DND-41 (cell line): ENCODE results near the gene ABHD1.

Source experiments
- ATAC-seq: fragments of 200-7000 bp; cut with Tn5 transposase; 3 replicates; pipeline ENCODE4 v1.9.1; 2021; ENCODE audit warnings: low read depth; ENCODE audit not compliant: insufficient read depth
- DNase-seq: peaks from one replicate; pipeline ENCODE4 v3.0.0-alpha.2; 2020
- H2AFZ ChIP-seq: 2 replicates; pipeline ENCODE4 v1.6.0; 2012; ENCODE audit warnings: low read depth, low read length
- H3K27ac ChIP-seq: 2 replicates; pipeline ENCODE4 v1.5.1; 2012; ENCODE audit warnings: low read length, inconsistent platforms
- H3K27me3 ChIP-seq: fragments of 200-600 bp; sonication (generic); 2 replicates; pipeline ENCODE4 v1.6.0; 2012; ENCODE audit warnings: low read length, mild to moderate bottlenecking, inconsistent platforms; ENCODE audit not compliant: insufficient read depth, poor library complexity
- H3K36me3 ChIP-seq: 2 replicates; pipeline ENCODE4 v1.5.1; 2012; ENCODE audit warnings: low read length, inconsistent platforms; ENCODE audit not compliant: insufficient read depth
- H3K4me1 ChIP-seq: 2 replicates; pipeline ENCODE4 v1.5.1; 2012; ENCODE audit warnings: mild to moderate bottlenecking, low read length; ENCODE audit not compliant: insufficient read depth
- H3K4me2 ChIP-seq: 2 replicates; pipeline ENCODE4 v1.6.0; 2012; ENCODE audit warnings: mild to moderate bottlenecking, moderate library complexity, low read length, inconsistent platforms; ENCODE audit not compliant: insufficient read depth
- H3K4me3 ChIP-seq, 2 experiments: fragments of 200-600 bp in 1 of 2; shearing (Covaris generic) in 1 of 2; 2 replicates each; pipeline ENCODE4 v1.5.1; 2012 to 2016; ENCODE audit warnings: inconsistent platforms in 2 of 2, low read length in 2 of 2, mild to moderate bottlenecking in 2 of 2, low read depth in 1 of 2, moderate library complexity in 1 of 2
- H3K79me2 ChIP-seq: 2 replicates; pipeline ENCODE4 v1.6.0; 2012; ENCODE audit warnings: low read length, inconsistent platforms; ENCODE audit not compliant: insufficient read depth
- H3K9ac ChIP-seq: 2 replicates; pipeline ENCODE4 v1.6.0; 2012; ENCODE audit warnings: low read depth, mild to moderate bottlenecking, inconsistent platforms, low read length, moderate library complexity
- H3K9me3 ChIP-seq: 2 replicates; pipeline ENCODE4 v1.5.1; 2012; ENCODE audit warnings: low read length, moderate library complexity, mild to moderate bottlenecking, inconsistent platforms; ENCODE audit not compliant: insufficient read depth, severe bottlenecking
- H4K20me1 ChIP-seq: 2 replicates; pipeline ENCODE4 v1.6.0; 2012; ENCODE audit warnings: low read length; ENCODE audit not compliant: insufficient read depth
- CTCF ChIP-seq: IDR thresholded peaks from 2 replicates; pipeline ENCODE4 v1.5.1; 2012; ENCODE audit warnings: borderline replicate concordance, low read length, moderate library complexity, mild to moderate bottlenecking; ENCODE audit not compliant: poor library complexity, severe bottlenecking; ENCODE audit errors: extremely low read depth
- EZH2 ChIP-seq: IDR thresholded peaks from 3 replicates; pipeline ENCODE4 v1.6.1; 2012; ENCODE audit warnings: borderline replicate concordance, low read depth, mild to moderate bottlenecking, moderate library complexity, low read length, inconsistent platforms; ENCODE audit not compliant: severe bottlenecking

ABHD1 gene

GRCh38 chr2:27145682-27146081 is 22.1 kb downstream of the ABHD1 start:
- TF ChIP-seq EZH2 (no peak), CTCF (no peak)
- ATAC-seq = no peak
- H2AFZ ChIP-seq = no peak overlapping the region

GRCh38 chr2:27147935-27148334 is 24.3 kb downstream of the ABHD1 start:
- TF ChIP-seq EZH2 (no peak), CTCF (no peak)

More at GRCh38 chr2:27145682-27146081, 22.1 kb downstream of the ABHD1 start:
- H3K9ac ChIP-seq = no peak overlapping the region
- H3K9me3 ChIP-seq = no peaks in the 10 kb centered on the region
- no peaks in the 10 kb centered on the region for H3K4me1 ChIP-seq
- no peaks in the 10 kb centered on the region for H4K20me1 ChIP-seq
- no peaks in the 10 kb centered on the region for H3K79me2 ChIP-seq
- no peak overlapping the region for H3K27ac ChIP-seq
- no peaks in the 10 kb centered on the region for H3K36me3 ChIP-seq
- H3K27me3 ChIP-seq = peaks cover 4% of the 10 kb centered on the region
- no peak for DNase-seq
- no peak overlapping the region for H3K4me3 ChIP-seq
- H3K4me2 ChIP-seq = no peak overlapping the region

DNA sequence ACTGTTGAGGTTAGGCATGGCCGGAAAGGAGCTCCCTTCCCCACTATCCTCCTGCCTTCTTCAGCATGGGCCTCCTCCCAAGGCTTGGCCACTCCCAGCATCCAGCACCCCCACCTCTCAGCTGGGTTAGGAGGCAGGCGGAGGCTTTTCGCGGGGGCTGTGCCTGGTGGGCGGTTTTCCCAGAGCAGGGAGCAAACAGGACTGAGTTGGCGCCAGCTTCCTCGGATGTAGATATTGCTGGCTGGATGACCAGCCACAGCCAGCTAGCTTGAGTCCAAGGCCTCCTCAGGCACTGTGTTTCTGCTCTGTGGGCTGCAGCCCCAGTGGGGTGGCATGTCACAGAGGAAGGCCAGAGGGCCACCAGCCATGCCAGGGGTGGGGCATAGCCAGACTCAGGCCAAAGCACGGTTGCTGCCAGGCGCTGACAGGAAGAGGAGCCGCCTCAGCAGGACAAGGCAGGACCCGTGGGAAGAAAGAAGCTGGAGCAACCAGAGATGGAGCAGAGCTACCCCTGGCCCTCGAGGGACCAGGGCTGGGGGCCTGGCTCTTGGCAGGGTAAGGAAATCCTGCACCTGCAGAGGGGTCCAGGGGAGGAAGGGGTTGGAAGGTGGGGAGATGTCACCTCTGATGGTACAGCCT is 25.3 kb downstream of the ABHD1 start, which contains the start of gene TCF23:
Gene TCF23 (plus strand): TSS at position 204 of the 639 bp plus-strand sequence. CDS start 130 bp downstream, at position 334.
- Histone ChIP-seq H3K36me3 (no peaks in the 10 kb centered on the region), H3K79me2 (no peaks in the 10 kb centered on the region), H3K27ac (no peak within 1 kb of the TSS), H3K4me2 (no peak within 1 kb of the TSS), H4K20me1 (no peaks in the 10 kb centered on the region), H3K4me1 (no peaks in the 10 kb centered on the region), H3K27me3 (peaks cover 2% of the 10 kb centered on the region), H3K9me3 (no peaks in the 10 kb centered on the region), H3K9ac (no peak within 1 kb of the TSS), H2AFZ (no peak within 1 kb of the TSS), H3K4me3 (no peak within 1 kb of the TSS)
- DNase-seq = no peak
- TF ChIP-seq CTCF (no peak), EZH2 (no peak)
- ATAC-seq = no peak

More at GRCh38 chr2:27147935-27148334, 24.3 kb downstream of the ABHD1 start:
- H3K4me3 ChIP-seq = no peak overlapping the region
- H3K4me2 ChIP-seq = no peak overlapping the region
- H3K27me3 ChIP-seq = peaks cover 6% of the 10 kb centered on the region
- no peak overlapping the region for H3K9ac ChIP-seq
- H3K27ac ChIP-seq = no peak overlapping the region
- no peaks in the 10 kb centered on the region for H3K4me1 ChIP-seq
- H3K9me3 ChIP-seq = no peaks in the 10 kb centered on the region
- H3K79me2 ChIP-seq = no peaks in the 10 kb centered on the region
- H4K20me1 ChIP-seq = no peaks in the 10 kb centered on the region
- H2AFZ ChIP-seq = no peak overlapping the region
- ATAC-seq (no peak), DNase-seq (no peak)
- no peaks in the 10 kb centered on the region for H3K36me3 ChIP-seq
